Stimulated activated CD4-positive, alpha-beta T cell treated with anti-CD3 and anti-CD28 coated beads, Interleukin-2, amount 100 ng/mL, for 48 hours (primary cell): ENCODE measurements around the gene CTTNBP2.

Experiments used
- DNase-seq, 2 donors: peaks; one replicate each; pipeline ENCODE4 v3.0.0-alpha.2; 2020

Gene CTTNBP2

DNA sequence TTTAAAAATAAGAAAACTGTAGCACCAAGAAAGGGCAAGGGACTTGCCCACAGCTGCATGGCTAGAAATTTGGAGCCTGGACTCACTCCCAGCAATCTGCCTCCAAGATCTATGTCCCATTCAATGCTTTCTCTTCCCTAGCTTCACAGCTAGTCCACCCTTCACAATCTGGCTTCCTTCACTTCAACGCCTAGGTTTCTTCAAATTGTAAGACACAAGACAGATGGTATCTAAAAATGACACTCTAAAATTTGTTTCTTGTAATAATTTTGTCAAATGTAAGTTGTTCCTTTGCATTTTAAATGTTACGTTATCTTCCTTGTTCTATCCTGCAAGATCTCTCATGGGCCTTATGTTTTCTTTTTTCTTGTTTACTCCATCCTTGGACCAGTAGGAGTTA, 48.6 kb downstream of the CTTNBP2 start:
- no peak for DNase-seq

DNA sequence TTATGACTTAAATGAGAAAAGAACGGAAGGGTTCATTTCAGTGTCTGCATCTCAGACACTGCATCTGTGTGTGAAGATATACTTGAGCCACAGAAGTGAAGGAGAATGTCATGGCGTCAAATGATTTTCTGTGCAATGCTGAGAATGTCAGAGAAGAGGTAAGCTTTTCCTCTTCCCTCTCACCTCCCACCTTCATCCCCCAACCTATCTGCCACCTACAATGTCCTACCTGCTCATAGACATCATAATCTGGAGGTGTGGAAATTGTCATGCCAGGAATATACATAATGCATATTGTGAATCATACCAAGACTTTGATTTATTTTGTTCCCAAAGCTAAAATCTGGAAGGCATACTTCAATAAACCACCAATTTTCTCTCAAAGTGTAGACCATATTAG, 53.7 kb downstream of the CTTNBP2 start:
- no peak for DNase-seq

DNA sequence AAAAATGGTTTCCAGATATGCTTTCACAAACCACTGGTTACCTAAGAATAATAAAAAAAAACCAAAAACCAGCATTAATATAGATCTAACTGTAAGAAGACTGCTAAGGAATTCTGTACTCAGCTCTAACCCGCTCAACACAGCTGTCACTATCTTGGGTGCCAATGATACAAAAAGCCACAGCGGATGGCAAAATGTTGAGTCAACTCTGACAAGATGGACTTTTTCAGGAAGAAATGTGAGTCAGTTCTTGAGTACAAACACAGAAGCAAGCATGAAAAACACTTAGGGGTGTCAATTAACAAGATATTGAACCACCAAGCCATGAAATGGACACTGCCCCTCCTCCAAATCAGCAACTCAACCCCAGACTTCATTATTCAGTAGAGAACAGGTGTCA, 55.0 kb downstream of the CTTNBP2 start:
- DNase-seq = no peak

DNA sequence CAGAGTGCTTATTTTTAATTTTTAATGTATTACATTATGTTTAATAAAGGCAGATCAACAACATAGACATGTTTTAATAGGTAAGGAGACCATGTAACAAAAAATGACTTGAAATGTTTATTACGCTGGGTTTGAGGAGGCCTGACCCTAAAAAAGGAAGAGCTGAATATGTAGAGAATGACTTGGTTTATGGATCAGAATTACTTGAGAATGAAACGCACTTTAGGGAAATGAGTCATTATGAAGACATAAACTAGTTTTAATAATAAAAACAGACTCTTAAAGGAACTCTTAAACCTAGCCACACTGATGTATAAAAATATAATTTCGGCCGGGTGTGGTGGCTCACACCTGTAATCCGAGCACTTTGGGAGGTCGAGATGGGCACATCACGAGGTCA, 56.5 kb downstream of the CTTNBP2 start:
- no peak for DNase-seq

DNA sequence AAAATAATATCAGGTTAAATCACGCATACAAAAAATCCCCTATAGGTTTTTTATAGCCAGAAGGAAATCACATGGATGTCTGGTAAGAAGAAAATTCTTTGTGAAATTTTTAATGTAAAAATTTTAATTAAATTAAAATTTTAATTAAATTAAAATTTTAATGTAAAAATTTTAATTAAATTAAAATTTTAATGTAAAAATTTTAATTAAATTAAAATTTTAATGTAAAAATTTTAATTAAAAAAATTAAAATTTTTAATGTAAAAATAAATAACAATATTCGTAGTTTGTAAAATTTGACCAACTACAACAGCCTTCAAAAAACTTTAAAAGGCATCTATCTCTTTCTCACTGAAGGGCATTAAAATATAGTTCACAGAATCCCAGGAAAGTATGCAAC, 61.5 kb downstream of the CTTNBP2 start:
- no peak for DNase-seq

DNA sequence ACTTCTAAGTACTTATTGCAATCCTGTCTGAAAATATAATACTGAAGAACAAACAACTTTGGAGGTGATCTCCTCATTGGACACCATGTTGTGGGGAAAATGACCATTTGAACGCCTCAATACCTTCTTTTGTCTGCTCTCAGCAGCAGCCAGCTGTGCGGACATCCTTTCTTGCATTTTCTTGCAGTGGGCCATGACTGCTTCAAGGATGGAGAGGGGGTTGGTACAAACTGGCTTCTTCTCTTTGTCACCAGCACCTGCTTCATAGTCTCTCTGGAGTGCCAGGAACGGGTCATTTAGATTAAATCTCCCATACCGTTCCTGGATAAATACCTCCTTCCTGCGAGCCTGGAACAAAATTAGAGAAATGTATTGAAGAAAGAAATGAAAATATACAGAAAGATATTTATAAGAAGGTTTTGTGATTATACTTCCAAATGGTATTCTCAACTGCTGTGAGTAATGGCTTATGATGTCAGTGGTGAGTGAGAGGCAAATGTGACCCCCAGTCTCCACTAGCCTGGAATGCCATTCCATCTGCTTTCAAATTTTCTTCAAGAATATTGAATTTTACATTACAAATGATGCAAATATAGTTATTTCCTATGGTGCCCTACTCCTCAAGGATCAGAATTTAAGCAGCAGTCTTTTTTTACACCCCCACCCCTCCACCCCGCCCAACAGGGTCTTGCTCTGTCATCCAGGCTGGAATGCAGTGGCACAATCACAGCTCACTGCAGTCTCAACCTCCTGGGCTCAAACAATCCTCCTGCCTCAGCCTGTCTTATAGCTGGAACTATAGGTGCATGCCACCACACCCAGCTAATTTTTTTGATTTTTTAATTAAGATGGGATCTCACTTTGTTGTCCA, 62.4 kb downstream of the CTTNBP2 start:
- DNase-seq = no peak

DNA sequence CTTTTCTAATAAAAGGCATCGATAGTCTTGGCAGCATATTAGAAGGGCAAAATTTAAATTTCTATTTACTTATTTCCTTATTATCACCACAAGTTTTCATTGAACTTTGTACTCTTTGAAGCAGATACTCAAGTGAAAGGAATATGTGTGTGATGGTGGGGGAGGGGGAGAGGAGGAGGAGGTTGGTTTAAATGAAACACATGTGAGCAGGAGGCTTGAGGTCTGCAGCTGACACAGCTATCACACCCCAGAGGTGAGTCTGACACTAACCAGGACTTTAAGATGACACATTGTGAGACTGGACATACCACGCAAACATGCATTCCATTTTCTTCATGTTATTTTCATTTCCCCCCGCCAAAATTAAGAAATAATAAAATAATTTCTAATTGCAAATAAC, 63.3 kb downstream of the CTTNBP2 start:
- DNase-seq = no peak

DNA sequence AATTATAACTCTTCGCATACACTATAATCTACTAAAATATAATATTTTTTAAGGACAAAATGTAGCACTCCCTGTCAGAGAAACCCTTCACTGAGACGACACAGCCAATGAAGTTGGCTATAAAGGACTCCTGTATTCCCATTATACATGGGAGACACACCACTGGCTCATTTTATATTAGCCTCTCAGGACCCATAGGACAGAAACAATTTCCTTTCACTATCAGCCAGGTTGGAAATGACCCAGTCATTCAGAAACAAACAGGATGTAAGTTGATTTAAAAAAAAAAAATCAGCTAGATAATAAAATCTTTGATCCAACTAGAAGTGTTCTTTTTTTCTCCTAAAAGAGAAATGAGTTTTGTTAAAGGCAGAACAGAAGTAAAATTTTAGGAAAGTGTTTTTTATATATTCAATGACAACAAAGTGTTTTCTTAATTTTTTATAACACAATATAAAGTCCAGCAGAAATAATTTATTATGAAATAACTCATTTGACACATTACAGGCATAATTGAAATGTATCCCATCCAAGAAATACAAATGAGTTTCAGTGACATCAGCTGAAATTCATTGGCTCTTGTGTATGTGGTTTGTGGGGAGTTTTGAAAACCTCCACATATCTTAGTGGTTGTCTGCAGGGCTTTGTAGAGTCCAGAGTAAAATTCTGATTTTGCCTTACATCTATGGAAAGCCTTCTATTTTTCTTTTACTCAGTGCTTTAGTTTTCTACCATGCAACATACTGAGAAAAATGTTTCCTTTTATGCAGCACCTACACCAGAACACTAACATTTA, 64.1 kb downstream of the CTTNBP2 start:
- DNase-seq = no peak

DNA sequence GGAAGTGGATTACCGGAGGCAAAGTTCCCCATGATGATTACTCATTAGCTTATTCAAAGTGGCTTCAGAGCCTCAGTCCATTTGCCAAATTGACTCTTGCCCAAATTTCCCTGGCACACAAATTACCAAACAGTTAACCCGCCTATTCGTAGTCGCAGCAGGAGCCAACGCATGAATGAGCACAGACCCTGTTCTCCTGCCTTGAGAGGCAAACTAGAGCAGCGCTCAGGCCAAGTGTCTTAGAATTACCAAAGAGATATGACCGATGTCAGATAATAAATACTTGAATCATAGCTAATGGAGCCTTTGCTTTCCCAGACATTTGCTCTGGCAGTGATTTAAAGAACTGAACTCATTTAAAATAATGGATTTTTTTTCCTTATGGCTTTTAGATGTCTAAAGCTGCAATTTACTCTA, 64.9 kb downstream of the CTTNBP2 start:
- no peak for DNase-seq

DNA sequence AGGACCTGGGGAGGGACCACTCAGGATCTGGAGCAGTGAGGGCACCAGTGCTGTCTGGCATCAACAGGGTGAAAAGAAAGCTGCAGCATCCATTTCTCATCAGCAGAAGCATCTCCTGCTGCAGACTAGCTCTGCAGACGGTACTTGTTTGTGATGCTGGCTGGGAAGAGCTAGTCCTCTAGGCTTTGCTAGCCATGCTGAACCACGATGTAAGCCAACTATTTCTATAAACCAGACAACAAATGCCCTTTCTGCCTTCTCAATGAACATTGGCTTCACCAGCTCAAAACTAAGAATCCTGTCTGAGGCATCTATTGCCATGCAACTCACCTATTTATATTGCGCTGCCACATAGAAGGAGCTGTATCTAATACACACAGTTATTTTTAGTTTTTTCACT, 65.6 kb downstream of the CTTNBP2 start:
- no peak for DNase-seq

DNA sequence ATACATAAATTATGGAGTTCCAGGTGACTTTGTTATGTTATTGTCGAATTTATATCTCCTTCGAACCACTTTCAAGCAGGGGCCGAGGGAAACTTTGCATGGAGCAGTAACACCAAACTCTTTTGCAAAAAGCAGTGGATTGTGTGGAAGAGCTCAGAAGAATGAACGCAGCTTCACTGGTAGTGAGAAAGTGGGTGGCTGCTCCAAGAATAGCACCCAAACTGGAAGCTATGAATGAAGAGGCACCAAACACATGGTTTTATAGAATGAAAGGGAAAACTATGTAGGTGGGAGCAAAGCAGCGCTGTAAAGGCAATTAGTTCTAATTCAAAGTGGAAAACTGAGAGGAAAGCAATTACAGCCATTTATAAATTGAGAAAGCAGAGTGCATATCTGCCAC, 67.2 kb downstream of the CTTNBP2 start:
- DNase-seq = no peak

DNA sequence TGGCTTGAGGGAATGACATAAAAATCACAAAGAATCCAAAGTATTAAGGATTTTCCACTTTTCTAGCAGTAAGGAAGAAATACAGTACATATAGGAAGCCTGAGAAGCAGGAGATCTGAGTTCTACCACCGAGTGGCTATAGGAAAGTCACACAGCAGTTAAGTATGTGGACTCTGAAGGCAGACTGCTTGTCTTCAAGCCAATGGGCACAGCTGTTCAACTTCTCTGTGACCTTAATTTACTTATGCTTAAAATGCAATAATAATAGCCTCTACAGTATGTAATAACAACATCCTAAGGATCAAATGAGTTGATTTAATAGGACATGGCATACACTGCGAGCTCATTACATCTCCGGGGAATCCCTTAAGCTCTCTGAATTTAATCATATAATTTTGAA, 68.0 kb downstream of the CTTNBP2 start:
- DNase-seq = no peak

DNA sequence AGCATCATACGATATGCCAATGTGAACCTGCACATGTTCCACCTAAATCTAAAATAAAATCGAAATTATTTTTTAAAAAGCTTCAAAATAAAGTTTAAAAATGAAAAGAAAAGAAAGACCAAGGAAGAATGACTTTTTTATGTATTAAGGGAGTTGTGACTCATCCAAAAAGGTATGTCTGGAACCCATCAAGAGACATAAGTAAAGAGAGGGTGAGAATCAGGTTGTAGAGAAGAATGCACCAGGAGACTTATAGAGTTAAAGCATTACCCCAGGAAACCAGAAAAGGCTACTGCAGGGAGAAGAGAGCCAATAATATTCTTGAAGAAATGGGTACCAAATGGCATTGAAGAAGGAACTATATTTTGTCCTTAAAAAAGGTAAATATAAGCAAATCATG, 69.8 kb downstream of the CTTNBP2 start:
- DNase-seq = no peak

DNA sequence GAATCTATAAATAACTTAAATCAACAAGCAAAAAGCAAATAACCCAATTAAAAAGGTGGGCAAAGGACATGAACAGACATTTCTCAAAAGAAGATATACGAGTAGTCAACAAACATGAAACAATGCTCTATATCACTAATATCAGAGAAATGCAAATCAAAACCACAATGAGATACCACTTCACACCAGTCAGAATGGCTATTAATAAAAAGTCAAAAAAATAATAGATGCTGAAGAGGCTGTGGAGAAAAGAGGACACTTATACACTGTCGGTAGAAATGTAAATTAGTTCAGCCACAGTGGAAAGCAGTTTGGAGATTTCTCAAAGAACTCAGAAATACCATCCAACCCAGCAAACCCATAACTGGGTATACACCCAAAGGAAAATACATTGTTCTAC, 70.6 kb downstream of the CTTNBP2 start:
- DNase-seq = no peak

DNA sequence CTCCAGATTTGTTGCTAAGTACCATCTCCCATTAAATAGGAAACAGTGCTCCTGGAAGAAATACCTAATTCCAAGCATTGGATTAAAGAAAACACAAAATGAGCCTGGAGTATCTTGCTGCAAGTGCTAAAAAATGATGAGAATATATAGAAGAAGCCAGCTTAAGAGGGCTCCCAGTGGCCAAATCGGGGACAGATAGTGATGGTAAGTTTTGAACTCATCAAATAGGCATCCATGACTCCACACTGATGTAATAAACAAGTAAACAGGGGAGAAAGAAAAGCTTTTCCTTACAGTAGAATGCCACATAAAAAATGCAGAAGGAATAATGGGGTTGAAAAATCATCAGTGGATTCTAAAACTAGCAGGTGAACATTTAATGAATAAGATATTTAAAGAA, 72.4 kb downstream of the CTTNBP2 start:
- DNase-seq = no peak

DNA sequence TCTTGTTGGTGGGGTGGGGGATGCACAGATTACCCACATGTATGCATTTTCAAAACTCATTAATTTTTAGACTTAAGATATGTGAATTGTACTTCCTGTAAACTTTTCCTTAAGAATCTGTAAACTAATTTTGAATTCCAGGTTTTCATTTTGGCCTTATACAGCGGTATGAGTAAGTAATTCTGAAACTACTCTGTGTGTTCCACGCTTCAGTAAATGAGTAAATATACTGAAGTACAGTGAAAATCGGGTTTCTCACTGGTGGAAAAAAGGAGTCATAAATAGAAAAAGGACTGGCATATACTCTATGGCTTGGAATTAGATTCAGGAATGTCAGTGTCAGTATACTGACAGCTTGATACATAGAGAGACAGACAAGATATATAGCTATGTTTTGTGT, 72.8 kb downstream of the CTTNBP2 start:
- DNase-seq = no peak

DNA sequence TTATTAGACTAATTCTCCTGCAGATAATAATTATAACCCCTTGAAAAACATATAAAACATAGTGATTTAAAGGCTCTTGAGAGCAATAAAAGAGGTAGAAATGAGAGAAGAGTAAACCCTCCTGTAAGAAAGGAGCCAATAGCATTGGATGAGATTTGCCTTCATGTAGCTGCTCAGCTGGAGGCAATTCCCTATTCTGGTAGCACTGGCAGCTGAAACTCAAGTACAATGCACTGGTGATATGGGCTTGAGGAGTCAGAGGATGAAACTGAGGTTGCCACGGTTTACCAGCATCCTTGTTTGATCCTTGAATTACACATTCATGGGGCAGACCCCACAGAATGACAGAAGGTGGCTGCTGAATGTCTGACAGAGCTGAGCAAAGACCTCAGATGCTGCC, 76.4 kb downstream of the CTTNBP2 start:
- no peak for DNase-seq

DNA sequence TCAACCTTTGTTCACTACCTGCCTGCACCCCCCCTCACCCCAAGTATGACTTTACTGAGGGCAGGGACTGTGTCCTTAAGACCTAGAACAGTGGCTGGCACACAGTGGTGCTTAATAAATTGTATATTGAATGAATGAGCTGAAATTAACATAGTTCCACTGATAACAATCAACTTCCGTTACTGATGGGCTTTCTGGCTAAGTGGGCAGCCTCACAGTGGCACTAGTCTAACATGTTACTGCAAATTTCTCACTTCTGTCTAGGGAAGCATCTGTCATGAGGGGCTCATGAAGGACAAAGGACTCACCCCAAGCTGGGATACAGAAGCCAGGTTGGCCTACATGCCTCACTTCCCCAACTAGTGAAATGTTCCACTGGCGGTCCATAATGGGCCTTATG, 79.3 kb downstream of the CTTNBP2 start:
- no peak for DNase-seq

DNA sequence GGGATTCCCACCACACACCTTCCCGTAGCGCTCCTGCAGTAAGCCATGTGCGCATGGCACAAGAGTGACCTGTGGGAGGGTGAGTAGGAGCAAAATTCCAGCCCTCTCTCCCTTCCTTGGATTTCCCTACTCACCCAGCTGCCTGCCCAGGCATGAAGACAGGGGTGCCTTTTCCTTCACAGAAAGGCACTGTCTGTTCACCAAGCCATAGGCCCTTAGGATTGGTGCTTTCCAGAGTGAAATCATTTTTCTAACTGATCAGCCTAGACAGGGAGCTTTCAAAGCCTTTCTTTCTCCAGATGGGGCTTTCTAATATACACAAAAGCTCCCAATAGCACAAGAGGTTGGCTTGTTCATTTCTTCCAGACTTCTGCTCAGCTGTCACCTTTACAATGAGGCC, 79.7 kb downstream of the CTTNBP2 start:
- DNase-seq = no peak

DNA sequence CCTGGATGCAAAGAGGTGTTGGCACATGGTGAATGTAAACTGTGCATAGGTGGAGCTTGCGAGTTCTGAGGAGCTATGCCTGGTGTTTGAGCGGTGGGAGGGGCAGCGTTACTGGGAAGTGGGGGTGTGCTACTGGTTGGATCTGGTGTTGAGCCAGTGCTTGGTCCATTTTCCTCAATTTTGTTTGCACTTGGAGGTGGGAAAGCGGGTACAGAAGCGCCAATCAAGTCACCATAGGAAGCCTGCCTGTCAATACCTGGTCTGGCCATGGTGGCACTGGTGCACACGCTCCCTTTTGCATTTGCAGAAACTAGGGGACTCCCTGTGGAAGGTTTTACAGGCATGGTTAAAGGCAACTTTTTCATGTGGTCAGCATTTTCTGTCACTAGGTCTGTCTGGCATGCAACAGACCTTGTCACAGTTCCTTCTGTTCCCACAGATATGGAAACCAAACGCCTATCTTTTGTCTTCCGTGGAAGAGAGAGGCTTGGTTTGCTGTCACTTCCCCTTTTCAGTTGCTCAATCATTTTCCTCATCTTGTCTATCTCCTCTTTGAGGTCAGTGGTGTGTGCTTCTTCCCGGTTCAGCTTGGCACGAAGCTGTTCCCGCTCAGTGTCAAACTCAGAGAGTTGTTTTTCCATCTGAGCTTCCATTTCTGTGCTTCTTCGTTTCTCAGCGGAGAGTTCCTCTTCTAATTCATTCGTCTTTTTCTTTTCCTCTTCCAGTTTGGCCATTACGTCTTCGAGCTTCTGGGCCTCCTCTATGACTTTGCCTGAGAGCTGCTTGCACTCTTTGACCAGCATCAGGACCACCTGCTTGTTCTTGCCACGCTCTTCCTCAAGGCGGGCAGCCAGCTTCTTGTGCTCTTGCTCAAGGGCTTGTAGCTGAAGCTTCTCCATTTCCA, 81.1 kb downstream of the CTTNBP2 start:
- DNase-seq = no peak

DNA sequence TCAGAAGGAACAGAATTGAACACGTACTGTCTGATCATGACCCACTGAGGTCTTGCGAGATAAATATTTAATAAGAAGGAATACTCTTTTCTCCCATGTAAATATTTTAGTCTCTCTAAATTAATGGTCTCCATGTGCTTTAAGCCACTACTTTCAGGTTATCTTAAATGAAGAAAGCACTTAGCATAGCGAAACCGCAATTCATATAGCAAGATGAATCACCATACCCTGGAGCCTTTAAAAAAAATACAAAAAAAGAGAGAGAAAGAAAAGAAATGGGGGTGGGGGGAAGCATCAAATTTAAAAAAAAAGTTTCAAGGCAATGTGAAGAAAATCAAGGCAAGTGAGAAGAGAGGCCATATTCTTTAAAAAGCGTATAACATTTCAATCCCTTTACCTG, 82.5 kb downstream of the CTTNBP2 start:
- DNase-seq = no peak

DNA sequence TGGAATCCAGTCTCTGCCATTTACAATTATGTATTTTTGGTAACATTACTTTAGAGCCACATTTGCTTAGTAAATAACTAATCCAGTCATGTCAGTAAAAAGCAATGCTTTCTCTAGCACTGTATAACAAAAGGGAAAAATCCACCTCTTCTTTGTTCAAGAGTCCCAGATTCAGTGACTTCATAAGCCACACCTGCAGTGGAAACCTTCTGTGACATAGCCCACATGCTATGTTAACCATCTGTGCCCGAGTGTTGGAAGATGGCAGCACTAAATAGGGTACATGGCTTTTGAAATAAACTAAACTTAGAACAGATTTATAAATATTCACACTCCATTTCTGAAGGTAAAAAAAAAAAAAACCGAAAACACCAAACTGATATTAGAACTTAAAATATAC, 83.0 kb downstream of the CTTNBP2 start:
- DNase-seq = no peak

DNA sequence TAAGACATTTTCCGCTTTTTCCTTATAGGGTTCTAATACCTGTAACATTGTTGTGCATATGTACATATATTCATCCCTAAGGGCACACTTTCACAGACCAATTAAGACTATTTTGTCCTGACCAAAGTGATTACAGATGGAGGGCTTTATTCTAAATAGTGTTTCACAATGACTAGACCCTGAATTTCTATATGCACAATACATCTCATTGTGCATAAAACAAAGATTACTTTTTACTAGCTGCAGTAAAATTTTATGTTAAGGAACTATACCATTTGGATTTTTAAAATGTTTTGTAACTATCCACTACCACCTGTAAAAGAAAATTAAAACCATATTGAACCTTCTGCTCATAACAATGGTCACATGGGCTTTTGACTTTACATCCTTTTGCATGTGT, 87.8 kb downstream of the CTTNBP2 start:
- DNase-seq = no peak
